Cardiac muscle cell (in vitro differentiated cells and primary cell): ENCODE measurements around the gene ITFG1. TPM values are rescaled to one million over a fixed set of nuclear protein-coding genes. Genes with fewer than 3 reads are reported as not detected.
A peak's percentile ranks its signal among the peaks of the same experiment; 100 is the strongest.

Source experiments
- DNase-seq, 2 donors: peaks; one replicate each; pipeline versions ENCODE4 v3.0.0 to v3.0.0-alpha.2; 2010 to 2017; ENCODE audit warnings: low read depth in 1 of 2, low spot score in 1 of 2
- H3K27ac ChIP-seq: fragments of 200-600 bp; sonication (generic); 2 replicates; pipeline ENCODE4 v1.5.1; 2016
- H3K27me3 ChIP-seq: fragments of 200-600 bp; sonication (generic); 2 replicates; pipeline ENCODE4 v1.6.0; 2016; ENCODE audit warnings: control low read depth
- H3K36me3 ChIP-seq: fragments of 200-600 bp; sonication (generic); 2 replicates; pipeline ENCODE4 v1.5.1; 2016; ENCODE audit warnings: control low read depth
- H3K4me1 ChIP-seq: fragments of 200-600 bp; sonication (generic); 2 replicates; pipeline ENCODE4 v1.8.1; 2017; ENCODE audit warnings: low read depth, mild to moderate bottlenecking, mixed run types
- H3K4me3 ChIP-seq: fragments of 200-600 bp; sonication (generic); 2 replicates; pipeline ENCODE4 v1.5.1; 2016; ENCODE audit warnings: mild to moderate bottlenecking
- H3K9me3 ChIP-seq: fragments of 200-600 bp; sonication (generic); 2 replicates; pipeline ENCODE4 v1.5.1; 2017; ENCODE audit warnings: low read depth, mild to moderate bottlenecking, control low read depth
- CTCF ChIP-seq: IDR thresholded peaks from 2 replicates; pipeline ENCODE4 v1.5.1; 2012; ENCODE audit warnings: low read depth, mild to moderate bottlenecking, low read length
- polyA plus RNA-seq: library from polyadenylated mRNA; unstranded; fragments of >200 nt; fragmentation: Nextera tagmentation; extraction: Ambion mirVana; gene quantifications from 2 replicates; pipeline ENCODE4 v1.2.1, GENCODE V29; 2016
- total RNA-seq: library from RNA; depleted of rRNA; stranded (reverse); fragments of >200 nt; gene quantifications from 2 replicates; pipeline ENCODE4 v1.2.3, GENCODE V29; 2016

Gene ITFG1
- total and polyA plus RNA-seq, 2 experiments from 2014 or later: 44.5 to 118 TPM

- Histone ChIP-seq H3K4me1 (peaks cover 7% of the 10 kb centered on the region), H3K4me3 (no peak overlapping the region), H3K36me3 (no peaks in the 10 kb centered on the region), H3K27me3 (no peaks in the 10 kb centered on the region), H3K27ac (no peak overlapping the region), H3K9me3 (no peaks in the 10 kb centered on the region)
- no peak for TF ChIP-seq CTCF
- DNase-seq: no peak
Observed at GRCh38 chr16:47316442-47317015, 144.3 kb downstream of the ITFG1 start.

DNA sequence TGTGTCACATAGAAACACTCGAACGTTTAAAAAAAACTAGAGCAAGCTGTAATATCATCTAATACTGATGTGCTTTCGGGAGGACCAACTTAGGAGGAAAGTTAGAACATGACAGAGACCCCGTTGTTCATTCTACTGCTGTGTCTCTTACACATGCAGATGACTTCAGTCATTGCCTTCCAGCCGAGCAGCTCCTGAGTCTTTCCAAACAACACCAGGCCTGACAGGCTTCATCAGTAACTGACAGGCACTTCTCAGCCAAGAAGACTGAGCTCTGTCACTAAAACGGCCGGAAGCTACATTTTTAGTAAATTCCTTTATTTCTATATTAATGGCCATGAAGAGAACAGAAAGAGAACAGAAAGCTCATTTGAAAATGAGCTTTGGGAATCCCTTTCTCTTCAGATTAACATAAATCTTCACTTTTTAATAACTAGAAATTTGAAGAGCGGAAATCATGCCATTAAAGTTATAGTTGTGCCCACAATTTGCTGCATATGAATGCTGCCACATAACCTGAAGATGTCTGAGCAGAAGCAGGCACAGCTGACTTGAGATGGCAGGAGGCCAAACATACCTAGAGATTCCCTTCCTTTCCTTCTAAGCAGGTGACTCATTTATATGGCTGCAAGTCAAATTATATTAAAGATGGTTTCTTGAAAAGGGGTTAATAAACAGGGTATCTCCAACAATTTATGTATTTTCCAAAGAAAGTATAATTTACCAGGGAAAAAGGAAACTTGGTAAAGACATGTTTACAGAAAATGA lies 148.9 kb downstream of the ITFG1 start:
- DNase-seq: peak in 1 of 2 donors; percentile 8
- no peak for TF ChIP-seq CTCF

GRCh38 chr16:47310792-47311211 lies 150.1 kb downstream of the ITFG1 start:
- no peak for TF ChIP-seq CTCF
- H3K27me3 ChIP-seq: no peaks in the 10 kb centered on the region
- no peak overlapping the region for H3K27ac ChIP-seq
- no peak for DNase-seq
- no peaks in the 10 kb centered on the region for H3K9me3 ChIP-seq
- no peak overlapping the region for H3K4me3 ChIP-seq
- peaks cover 6% of the 10 kb centered on the region for H3K4me1 ChIP-seq
- H3K36me3 ChIP-seq: peaks cover 18% of the 10 kb centered on the region

More for the DNA sequence above, 148.9 kb downstream of the ITFG1 start:
- H3K27me3 ChIP-seq: no peaks in the 10 kb centered on the region
- no peak overlapping the region for H3K4me3 ChIP-seq
- peaks cover 18% of the 10 kb centered on the region for H3K36me3 ChIP-seq
- H3K27ac ChIP-seq: no peak overlapping the region
- no peaks in the 10 kb centered on the region for H3K9me3 ChIP-seq
- peaks cover 6% of the 10 kb centered on the region for H3K4me1 ChIP-seq

GRCh38 chr16:47309581-47310312 lies 151.1 kb downstream of the ITFG1 start:
- DNase-seq: no peak
- Histone ChIP-seq H3K9me3 (no peaks in the 10 kb centered on the region), H3K4me3 (no peak overlapping the region), H3K27ac (no peak overlapping the region), H3K36me3 (peaks cover 18% of the 10 kb centered on the region), H3K27me3 (no peaks in the 10 kb centered on the region), H3K4me1 (peaks cover 6% of the 10 kb centered on the region)
- no peak for TF ChIP-seq CTCF

DNA sequence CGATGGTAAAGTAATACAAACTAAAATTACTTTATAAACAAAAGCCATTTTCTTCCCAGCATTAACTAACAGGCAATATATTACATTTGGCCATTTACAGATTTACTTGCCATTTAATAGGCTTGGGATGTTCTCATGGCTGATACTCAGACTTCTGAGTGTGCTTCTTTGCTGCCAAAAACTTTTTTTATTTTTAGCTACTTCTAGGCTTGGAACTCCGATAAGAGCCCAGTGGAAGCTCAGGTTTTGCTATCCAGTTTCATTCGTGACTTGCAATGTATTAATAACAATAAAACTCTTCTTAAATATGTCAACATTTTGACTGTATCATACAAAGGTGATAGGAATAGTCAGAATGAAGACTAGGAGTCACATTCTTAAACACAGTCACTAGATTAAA lies 152.3 kb downstream of the ITFG1 start:
- no peak for TF ChIP-seq CTCF
- Histone ChIP-seq H3K4me1 (peaks cover 6% of the 10 kb centered on the region), H3K36me3 (peaks cover 18% of the 10 kb centered on the region), H3K9me3 (no peaks in the 10 kb centered on the region), H3K27me3 (no peaks in the 10 kb centered on the region), H3K27ac (no peak overlapping the region), H3K4me3 (no peak overlapping the region)
- no peak for DNase-seq
